Loucy (cell line): Measurements from ENCODE around the gene NMRAL1.
A peak's percentile ranks its signal among the peaks of the same experiment; 100 is the strongest.

Experiments
- H2AFZ ChIP-seq: fragments of 200-600 bp; sonication (generic); 2 replicates; pipeline ENCODE4 v1.6.0; 2016; ENCODE audit warnings: antibody characterized with exemption, mild to moderate bottlenecking, low read length, moderate library complexity
- H3F3A ChIP-seq: fragments of 200-600 bp; 2 replicates; pipeline ENCODE4 v1.6.0; 2016; ENCODE audit warnings: antibody characterized with exemption, low read depth, mild to moderate bottlenecking
- H3K27me3 ChIP-seq: fragments of 200-600 bp; sonication (generic); 2 replicates; pipeline ENCODE4 v1.6.1; 2014; ENCODE audit warnings: low read length, mild to moderate bottlenecking; ENCODE audit not compliant: insufficient read depth, poor library complexity, severe bottlenecking
- H3K36me3 ChIP-seq: fragments of 200-600 bp; sonication (generic); 2 replicates; pipeline ENCODE4 v1.6.1; 2016; ENCODE audit warnings: low read length; ENCODE audit not compliant: insufficient read depth
- H3K4me1 ChIP-seq: fragments of 200-600 bp; sonication (generic); 2 replicates; pipeline ENCODE4 v1.5.1; 2014; ENCODE audit warnings: low read length, mild to moderate bottlenecking; ENCODE audit not compliant: insufficient read depth, poor library complexity, severe bottlenecking
- H3K4me2 ChIP-seq: fragments of 200-600 bp; sonication (generic); 2 replicates; pipeline ENCODE4 v1.6.0; 2014; ENCODE audit warnings: antibody characterized with exemption, low read length, low read depth, mild to moderate bottlenecking; ENCODE audit not compliant: poor library complexity, severe bottlenecking
- H3K4me3 ChIP-seq: fragments of 200-600 bp; sonication (generic); 2 replicates; pipeline ENCODE4 v1.5.1; 2014; ENCODE audit warnings: low read length, mild to moderate bottlenecking, mixed read lengths; ENCODE audit not compliant: poor library complexity, severe bottlenecking
- H3K79me2 ChIP-seq: fragments of 200-600 bp; sonication (generic); 2 replicates; pipeline ENCODE4 v1.6.1; 2014; ENCODE audit warnings: low read length; ENCODE audit not compliant: insufficient read depth
- H3K9ac ChIP-seq: fragments of 200-600 bp; sonication (generic); 2 replicates; pipeline ENCODE4 v1.6.0; 2014; ENCODE audit warnings: mild to moderate bottlenecking, low read depth, low read length, moderate library complexity; ENCODE audit not compliant: poor library complexity, severe bottlenecking
- H3K9me2 ChIP-seq: fragments of 200-600 bp; sonication (generic); replicated peaks from 2 replicates; pipeline ENCODE4 v1.6.1; 2016; ENCODE audit warnings: low read depth, low read length, mixed read lengths
- H3K9me3 ChIP-seq: fragments of 200-600 bp; sonication (generic); 2 replicates; pipeline ENCODE4 v1.6.1; 2014; ENCODE audit warnings: mild to moderate bottlenecking, antibody characterized with exemption, low read length, low read depth; ENCODE audit not compliant: insufficient read depth
- H4K20me1 ChIP-seq: fragments of 200-600 bp; sonication (generic); 2 replicates; pipeline ENCODE4 v1.6.0; 2014; ENCODE audit warnings: antibody characterized with exemption, low read length, mild to moderate bottlenecking; ENCODE audit not compliant: insufficient read depth, poor library complexity, severe bottlenecking
- CTCF ChIP-seq: fragments of 200-600 bp; sonication (generic); conservative IDR thresholded peaks from 2 replicates; pipeline ENCODE4 v1.5.1; 2014; ENCODE audit warnings: mild to moderate bottlenecking, antibody characterized with exemption, low read length
- EZH2phosphoT487 ChIP-seq: fragments of 200-600 bp; IDR thresholded peaks from 2 replicates; pipeline ENCODE4 v1.6.1; 2018; ENCODE audit warnings: antibody characterized with exemption, mild to moderate bottlenecking, moderate library complexity, borderline replicate concordance

NMRAL1 gene

GRCh38 chr16:4494746-4495490 is 20.5 kb upstream of the NMRAL1 start:
- no peaks in the 10 kb centered on the region for H3K27me3 ChIP-seq
- peaks cover 13% of the 10 kb centered on the region; the same call in 1 of the 2 replicates for H3K79me2 ChIP-seq
- H3K4me3 ChIP-seq, result no peak overlapping the region
- no peak overlapping the region for H3K9ac ChIP-seq
- H2AFZ ChIP-seq, result no peak overlapping the region
- no peaks in the 10 kb centered on the region for H3K36me3 ChIP-seq
- H3K4me2 ChIP-seq, result no peak overlapping the region
- no peak for TF ChIP-seq EZH2phosphoT487
- no peak for TF ChIP-seq CTCF
- no peaks in the 10 kb centered on the region for H3K9me3 ChIP-seq
- H3K9me2 ChIP-seq, result no peaks in the 10 kb centered on the region
- H3F3A ChIP-seq, result no peaks in the 10 kb centered on the region
- no peaks in the 10 kb centered on the region for H4K20me1 ChIP-seq
- peaks cover 2% of the 10 kb centered on the region for H3K4me1 ChIP-seq

- H3K36me3 ChIP-seq, result no peaks in the 10 kb centered on the region
- peaks cover 20% of the 10 kb centered on the region for H3K4me1 ChIP-seq
- H3K9me2 ChIP-seq, result no peaks in the 10 kb centered on the region
- peaks cover 2% of the 10 kb centered on the region; the same call in 1 of the 2 replicates for H3F3A ChIP-seq
- no peaks in the 10 kb centered on the region for H3K9me3 ChIP-seq
- no peak overlapping the region for H2AFZ ChIP-seq
- H3K4me2 ChIP-seq, result no peak overlapping the region
- no peak overlapping the region for H3K9ac ChIP-seq
- H3K4me3 ChIP-seq, result no peak overlapping the region
- H3K27me3 ChIP-seq, result no peaks in the 10 kb centered on the region
- no peaks in the 10 kb centered on the region for H4K20me1 ChIP-seq
- TF ChIP-seq EZH2phosphoT487, result no peak
- no peak for TF ChIP-seq CTCF
- peaks cover 13% of the 10 kb centered on the region; the same call in 1 of the 2 replicates for H3K79me2 ChIP-seq
These were observed 17.5 kb upstream of the NMRAL1 start for GRCh38 chr16:4491898-4492297.

GRCh38 chr16:4489030-4489429 is 14.6 kb upstream of the NMRAL1 start:
- Histone ChIP-seq H3K9me3 (no peaks in the 10 kb centered on the region), H3K4me1 (peaks cover 20% of the 10 kb centered on the region), H3K9ac (peak overlapping the region; percentile 59), H2AFZ (no peak overlapping the region), H4K20me1 (no peaks in the 10 kb centered on the region), H3K9me2 (no peaks in the 10 kb centered on the region), H3K4me2 (peak overlapping the region; percentile 71), H3K27me3 (no peaks in the 10 kb centered on the region), H3K36me3 (no peaks in the 10 kb centered on the region), H3F3A (peaks cover 2% of the 10 kb centered on the region; the same call in 1 of the 2 replicates), H3K4me3 (peak overlapping the region; percentile 48), H3K79me2 (peaks cover 13% of the 10 kb centered on the region; the same call in 1 of the 2 replicates)
- TF ChIP-seq EZH2phosphoT487 (no peak), CTCF (no peak)
